GM18502 (cell line): ENCODE measurements around the gene REX1BD.
"Not testable (repeated sequence)": the region's sequence is repeated elsewhere in the genome, so short reads cannot be mapped to it uniquely, and the experiment has no call there.

Experiments
- ATAC-seq: cut with Tn5 transposase; IDR thresholded peaks from one replicate; pipeline ENCODE4 v1.9.1; 2021; ENCODE audit warnings: mild to moderate bottlenecking; ENCODE audit not compliant: unreplicated experiment, poor library complexity

Gene REX1BD

GRCh38 chr19:18600692-18601397, 12.2 kb downstream of the REX1BD start:
- not testable (repeated sequence) for ATAC-seq

- ATAC-seq: no peak
These were observed 13.3 kb downstream of the REX1BD start for GRCh38 chr19:18601875-18602274.

- no peak for ATAC-seq
These were observed 14.8 kb downstream of the REX1BD start for GRCh38 chr19:18603255-18603957.

- no peak for ATAC-seq
These were observed 15.6 kb downstream of the REX1BD start for GRCh38 chr19:18603958-18604819.

- no peak for ATAC-seq
These were observed 16.2 kb downstream of the REX1BD start for GRCh38 chr19:18604820-18605159.

- ATAC-seq: no peak
These were observed 16.6 kb downstream of the REX1BD start for GRCh38 chr19:18605196-18605545.

GRCh38 chr19:18605546-18606280, 17.1 kb downstream of the REX1BD start:
- ATAC-seq: no peak

GRCh38 chr19:18606281-18607225, 18.0 kb downstream of the REX1BD start, which contains the start of gene CRLF1:
CRLF1 (minus strand) TSS chr19:18606799; CDS start chr19:18606656, 143 bp downstream.
- no peak for ATAC-seq

DNA sequence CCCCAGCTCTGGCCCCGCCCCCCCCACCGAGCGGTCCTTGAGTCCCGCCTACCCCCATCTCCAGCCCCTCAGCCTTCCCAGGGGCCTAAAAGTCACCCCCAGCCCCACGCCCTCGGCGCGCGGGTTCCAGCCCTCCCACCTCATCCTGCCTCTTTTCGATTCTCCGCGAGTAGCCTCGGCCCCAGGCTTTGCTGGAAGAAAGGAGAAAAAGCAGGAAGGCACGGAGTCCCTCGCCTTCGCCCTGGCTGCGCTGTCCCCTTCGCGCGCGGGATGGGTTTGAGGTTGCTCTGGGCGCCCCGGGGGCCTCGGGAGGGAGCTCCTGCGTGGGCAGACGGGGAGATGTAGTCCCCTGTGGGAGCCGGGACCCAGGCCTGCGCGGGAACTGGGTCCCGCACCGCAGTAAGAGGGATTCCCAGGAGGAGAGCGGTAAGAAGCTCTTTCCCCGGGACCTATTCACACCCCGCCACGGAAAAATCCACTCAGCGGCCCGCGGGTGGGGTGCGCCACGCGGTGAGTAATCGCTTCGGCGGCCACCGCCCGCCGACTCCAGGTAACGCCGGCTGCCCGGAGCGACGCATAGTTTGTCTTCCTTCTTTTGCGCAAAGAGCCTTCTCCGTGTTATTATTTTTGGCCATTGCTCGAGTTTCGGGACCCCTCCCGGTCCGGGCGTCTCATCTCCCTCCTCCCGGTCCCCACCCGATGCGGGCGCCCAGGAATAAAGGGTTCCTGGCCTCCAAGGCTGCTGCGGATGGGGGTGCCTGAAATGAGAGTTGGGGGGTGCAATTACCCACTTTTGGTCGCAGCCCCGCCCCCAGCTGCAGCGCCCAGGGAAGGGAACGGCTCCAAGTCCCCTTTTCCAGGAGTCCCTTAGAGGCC, 18.9 kb downstream of the REX1BD start:
- no peak for ATAC-seq

GRCh38 chr19:18608102-18608804, 19.7 kb downstream of the REX1BD start:
- no peak for ATAC-seq

DNA sequence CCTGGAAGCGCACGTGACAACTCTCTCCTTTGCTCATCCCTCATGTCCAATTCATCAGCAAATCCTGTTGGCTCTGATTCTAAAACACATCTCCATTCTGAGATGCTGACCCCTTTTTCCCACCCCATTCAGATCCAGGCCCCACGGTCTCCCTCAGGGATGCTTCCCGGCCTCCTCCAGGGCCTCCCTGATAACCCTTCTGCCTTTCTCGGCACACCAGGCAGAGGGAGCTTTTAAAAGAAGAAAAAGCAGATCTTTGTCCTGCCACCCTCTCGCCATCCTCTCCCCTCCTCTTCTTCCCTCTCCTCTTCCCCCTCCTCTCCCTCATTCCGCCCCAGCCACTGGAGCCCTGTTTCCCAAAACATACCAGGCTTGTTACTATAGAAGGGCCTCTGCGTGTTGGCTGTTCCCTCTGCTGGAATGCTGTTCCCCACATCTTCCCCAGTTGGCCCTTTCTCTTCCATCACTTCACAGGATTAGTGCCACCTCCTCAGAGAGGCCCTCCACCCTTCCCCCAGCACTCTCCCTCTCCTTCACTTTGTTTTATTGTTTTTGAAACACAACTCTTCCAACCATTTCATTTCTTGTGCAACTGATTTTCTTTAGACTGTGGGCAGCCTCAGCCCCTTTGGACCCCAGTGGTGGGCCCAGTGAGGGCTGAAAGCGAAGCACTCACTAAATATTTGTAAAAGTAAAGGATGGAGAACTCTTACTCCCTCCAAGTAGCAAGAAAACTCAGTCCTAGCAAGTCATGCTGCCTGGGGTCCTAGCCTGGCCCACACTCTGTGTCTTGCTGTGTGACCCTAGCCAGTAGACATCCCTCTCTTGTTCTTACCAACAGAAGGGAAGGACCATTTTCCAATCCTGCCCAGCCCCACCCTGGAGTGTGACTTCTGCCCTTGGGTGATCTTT, 20.5 kb downstream of the REX1BD start:
- ATAC-seq: no peak

- no peak for ATAC-seq
These were observed 21.1 kb downstream of the REX1BD start for GRCh38 chr19:18609717-18610051.

DNA sequence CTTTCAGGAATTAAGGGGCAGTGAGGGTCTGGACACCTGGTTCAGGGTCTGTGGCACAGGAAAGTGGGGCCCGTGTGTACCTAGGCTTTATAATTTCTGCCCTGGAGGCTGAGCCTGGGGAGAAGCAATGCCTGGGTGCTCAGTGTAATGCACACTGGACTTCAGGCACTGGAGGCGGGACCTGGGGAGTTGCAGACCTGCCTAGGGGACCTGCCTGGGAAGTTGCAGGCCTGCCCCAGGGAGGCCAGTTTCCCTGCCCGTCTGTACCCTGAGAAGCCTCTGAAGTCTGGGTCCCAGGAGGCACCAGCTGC, 21.6 kb downstream of the REX1BD start:
- ATAC-seq: no peak

DNA sequence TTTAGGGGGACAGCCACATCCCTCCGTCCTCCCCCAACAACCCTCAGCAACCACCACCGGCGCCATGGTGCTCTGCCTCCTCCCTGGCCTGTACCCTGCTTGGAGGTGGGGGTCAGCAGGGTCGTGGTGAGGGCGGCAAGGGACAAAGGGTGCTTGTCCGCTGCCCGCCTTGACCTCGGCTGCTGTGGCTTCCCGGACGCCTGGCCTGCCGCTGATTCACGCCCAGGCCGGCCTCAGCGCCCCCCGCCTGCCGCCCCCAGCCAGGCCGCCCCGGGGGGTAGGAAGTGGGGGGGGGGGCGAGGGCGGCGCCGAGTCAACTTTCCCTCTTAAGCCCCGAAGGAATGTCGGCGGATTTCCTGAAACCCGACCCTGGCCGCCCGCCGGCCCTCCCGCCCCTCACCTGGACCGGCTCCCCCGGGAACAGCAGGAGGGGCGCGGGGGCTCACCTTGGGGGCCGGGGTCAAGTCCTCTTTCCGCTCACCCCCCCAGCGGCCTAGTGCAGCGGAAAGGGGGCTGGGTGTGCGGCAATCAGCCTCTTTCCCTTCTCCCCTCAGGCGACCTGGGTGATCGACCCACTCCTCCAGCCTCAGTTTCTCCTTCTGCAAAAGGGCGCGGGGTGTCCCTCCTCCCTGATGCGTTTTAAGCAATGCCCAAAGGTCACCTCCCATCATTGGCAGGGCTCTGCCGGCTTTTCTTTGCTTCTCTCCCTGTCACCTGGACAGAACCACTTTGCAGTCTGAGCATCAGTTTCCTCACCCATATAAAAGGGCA, 22.1 kb downstream of the REX1BD start:
- ATAC-seq: no peak

DNA sequence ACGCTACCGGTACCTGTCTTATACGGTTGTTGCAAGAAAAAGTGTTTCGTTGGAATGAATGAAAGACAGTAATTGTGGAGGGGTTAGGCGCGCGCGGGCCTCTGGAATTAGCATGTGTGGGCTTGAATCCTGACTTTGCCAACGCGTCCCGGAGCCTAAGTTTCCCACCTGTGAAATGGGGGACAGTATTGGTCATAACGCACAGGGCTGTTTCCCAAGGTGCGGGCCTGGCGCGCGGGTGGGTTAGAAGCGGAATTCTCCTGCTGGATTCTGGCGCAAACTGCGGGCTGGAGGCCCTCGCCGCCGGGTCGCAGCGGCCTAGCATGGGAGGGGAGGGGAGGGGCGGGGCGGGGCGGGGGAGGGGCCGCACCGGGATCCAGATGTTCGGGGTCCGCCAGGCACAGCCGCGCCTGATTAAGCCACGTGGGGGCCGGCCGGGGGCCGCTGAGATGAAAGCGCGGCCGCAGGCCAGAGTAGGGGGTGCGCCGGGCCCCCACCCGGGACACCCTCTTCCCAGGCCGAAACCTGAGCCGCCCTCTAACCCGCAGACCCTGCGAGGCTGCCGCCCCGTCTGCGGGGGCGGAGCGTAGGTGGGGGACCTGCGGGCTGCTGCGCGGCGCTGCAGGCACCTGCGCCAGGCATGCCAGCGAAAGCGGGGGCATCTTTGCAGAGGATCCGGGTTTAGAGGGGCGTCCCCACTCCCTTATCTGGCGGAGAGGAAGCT, 22.9 kb downstream of the REX1BD start:
- ATAC-seq: no peak
